Measurements from ENCODE around the gene PM20D1. TPM values are rescaled to one million over a fixed set of nuclear protein-coding genes. Genes with fewer than 3 reads are reported as not detected.

Gene PM20D1
- total and polyA plus RNA-seq, 10 donors: 0.28 to 2.9 (median 1.4) TPM; not detected in 1

- peak overlapping the region in 2 of 8 donors; percentile 18 to 34 for H3K27ac ChIP-seq
- peaks cover 0 to 11% (median 2%) of the 10 kb centered on the region in 6 donors for H3K4me1 ChIP-seq
- DNase-seq: no peak
- intact Hi-C loops (cut with DNase I; ENCODE audit: low total_unique reads): no loop called here
- no peaks in the 10 kb centered on the region for H3K27me3 ChIP-seq (replicated peaks in 1 of 7)
- H3K36me3 ChIP-seq: no peaks in the 10 kb centered on the region
- no peak overlapping the region for H3K4me3 ChIP-seq
- 59 to 81% (median 72%) methylated on average over 6 of the region's 6 CpGs for WGBS, 5 donors
- TF ChIP-seq POLR2AphosphoS5 (IDR thresholded peaks at IDR 0.05) (no peak), POLR2A (IDR thresholded peaks at IDR 0.05) (no peak), CTCF (IDR thresholded peaks at IDR 0.05 in 8 of 11, conservative IDR thresholded peaks at IDR 0.05 in 3 of 11) (no peak)
- H3K9me3 ChIP-seq: no peaks in the 10 kb centered on the region
These were observed 17.6 kb downstream of the PM20D1 start for GRCh38 chr1:205832326-205832751.

- Histone ChIP-seq H3K27me3 (replicated peaks in 1 of 7) (no peaks in the 10 kb centered on the region), H3K27ac (no peak overlapping the region), H3K4me3 (no peak overlapping the region), H3K9me3 (peaks cover 0 to 14% (median 5%) of the 10 kb centered on the region in 8 donors), H3K4me1 (peaks cover 0 to 6% (median 3%) of the 10 kb centered on the region in 6 donors), H3K36me3 (no peaks in the 10 kb centered on the region)
- WGBS, 5 donors: 53 to 75% (median 70%) methylated on average over 1 of the region's 1 CpG
- DNase-seq: no peak
- TF ChIP-seq POLR2AphosphoS5 (IDR thresholded peaks at IDR 0.05) (no peak), POLR2A (IDR thresholded peaks at IDR 0.05) (no peak), CTCF (IDR thresholded peaks at IDR 0.05 in 8 of 11, conservative IDR thresholded peaks at IDR 0.05 in 3 of 11) (no peak)
- intact Hi-C loops (cut with DNase I; ENCODE audit: low total_unique reads): no loop called here
These were observed 22.3 kb downstream of the PM20D1 start for GRCh38 chr1:205827623-205828022.

- DNase-seq: no peak
- WGBS, 5 donors: 57 to 81% (median 71%) methylated on average over 3 of the region's 3 CpGs
- H3K36me3 ChIP-seq: no peaks in the 10 kb centered on the region
- no peak overlapping the region for H3K4me3 ChIP-seq
- H3K9me3 ChIP-seq: peaks cover 0 to 15% (median 5%) of the 10 kb centered on the region in 8 donors
- no peak overlapping the region for H3K27ac ChIP-seq
- H3K4me1 ChIP-seq: peaks cover 0 to 5% (median 0%) of the 10 kb centered on the region in 6 donors
- H3K27me3 ChIP-seq (replicated peaks in 1 of 7): no peaks in the 10 kb centered on the region
- no peak for TF ChIP-seq CTCF (IDR thresholded peaks at IDR 0.05 in 8 of 11, conservative IDR thresholded peaks at IDR 0.05 in 3 of 11)
- TF ChIP-seq POLR2AphosphoS5 (IDR thresholded peaks at IDR 0.05): no peak
- no peak for TF ChIP-seq POLR2A (IDR thresholded peaks at IDR 0.05)
- intact Hi-C loops (cut with DNase I; ENCODE audit: low total_unique reads): no loop called here
These were observed 22.9 kb downstream of the PM20D1 start for GRCh38 chr1:205826995-205827394.

GRCh38 chr1:205826016-205826806 is 23.7 kb downstream of the PM20D1 start:
- TF ChIP-seq POLR2A (IDR thresholded peaks at IDR 0.05) (no peak), CTCF (IDR thresholded peaks at IDR 0.05 in 8 of 11, conservative IDR thresholded peaks at IDR 0.05 in 3 of 11) (no peak), POLR2AphosphoS5 (IDR thresholded peaks at IDR 0.05) (no peak)
- no peak for DNase-seq
- Histone ChIP-seq H3K4me3 (no peak overlapping the region), H3K27me3 (replicated peaks in 1 of 7) (no peaks in the 10 kb centered on the region), H3K4me1 (peaks cover 0 to 5% (median 0%) of the 10 kb centered on the region in 6 donors), H3K36me3 (no peaks in the 10 kb centered on the region), H3K9me3 (peaks cover 0 to 15% (median 5%) of the 10 kb centered on the region in 8 donors), H3K27ac (no peak overlapping the region)
- intact Hi-C loops (cut with DNase I; ENCODE audit: low total_unique reads): no loop called here
- 85 to 92% (median 86%) methylated on average over 8 of the region's 8 CpGs for WGBS, 5 donors

All from spleen (tissue), 11 donors.